A549 (cell line): ENCODE measurements around the gene MGLL. TPM values are rescaled to one million over a fixed set of nuclear protein-coding genes. Genes with fewer than 3 reads are reported as not detected.

Source experiments
- ATAC-seq, 2 experiments: fragments of 200-7000 bp in 1 of 2; fragments of >200 bp in 1 of 2; cut with Nextera tagmentation in 1 of 2; cut with Tn5 transposase in 1 of 2; 3 replicates each; pipeline versions ENCODE4 v1.8.0 to v1.9.1; 2018 to 2020; ENCODE audit warnings: mild to moderate bottlenecking in 1 of 2, moderate library complexity in 1 of 2
- CTCF ChIA-PET: fragments of 300-600 bp; sonication (Branson Sonifier 250); formaldehyde crosslinking; extraction: SDS; loops from one replicate; lab custom pipeline; 2021; ENCODE audit warnings: antibody characterized with exemption, inconsistent platforms; lab: Yijun Ruan, JAX
- POLR2A ChIA-PET: fragments of 350-600 bp; formaldehyde crosslinking; extraction: SDS; loops from one replicate; lab custom pipeline; 2021; ENCODE audit warnings: antibody characterized with exemption, inconsistent platforms; lab: Yijun Ruan, JAX
- DNase-seq, 2 experiments: peaks; one replicate each; pipeline versions ENCODE4 v3.0.0 to v3.0.0-alpha.2; 2011 to 2016; ENCODE audit warnings: low read depth in 1 of 2, low spot score in 1 of 2
- FAIRE-seq: peaks from 2 replicates; lab custom pipeline; 2011; peaks lifted over from hg19 to GRCh38; lab: Jason Lieb, UNC
- H3K27ac ChIP-seq, 2 experiments: fragments of >200 bp; sonication (Bioruptor Twin); formaldehyde crosslinking; 3 replicates each; pipeline ENCODE4 v1.5.1; 2016 to 2017
- H3K4me1 ChIP-seq: fragments of >200 bp; sonication (Bioruptor Twin); formaldehyde crosslinking; 3 replicates; pipeline ENCODE4 v1.6.1; 2016
- H3K4me2 ChIP-seq: fragments of >200 bp; sonication (Bioruptor Twin); formaldehyde crosslinking; 3 replicates; pipeline ENCODE4 v1.6.1; 2016
- H3K4me3 ChIP-seq: fragments of >200 bp; sonication (Bioruptor Twin); formaldehyde crosslinking; 3 replicates; pipeline ENCODE4 v1.5.1; 2016
- H3K9me3 ChIP-seq: fragments of >200 bp; sonication (Bioruptor Twin); formaldehyde crosslinking; 3 replicates; pipeline ENCODE4 v1.6.1; 2016
- CHD2 ChIP-seq: fragments of 150-350 bp; IDR thresholded peaks from 2 replicates; pipeline ENCODE4 v1.6.1; 2014; ENCODE audit warnings: low read length; ENCODE audit not compliant: partially characterized antibody
- ESRRA ChIP-seq: fragments of 150-350 bp; IDR thresholded peaks from 2 replicates; pipeline ENCODE4 v1.6.1; 2014; ENCODE audit warnings: mild to moderate bottlenecking, low read length, borderline replicate concordance
- HES2 ChIP-seq: fragments of >200 bp; sonication (Bioruptor Twin); formaldehyde crosslinking; IDR thresholded peaks from 2 replicates; pipeline ENCODE4 v1.6.1; 2016
- HOXA7 ChIP-seq: fragments of 250-450 bp; sonication (Bioruptor Pico); IDR thresholded peaks from 2 replicates; pipeline ENCODE4 v1.5.0; 2020; ENCODE audit warnings: mild to moderate bottlenecking, moderate library complexity
- HOXB5 ChIP-seq: fragments of 250-450 bp; sonication (Bioruptor Pico); IDR thresholded peaks from 2 replicates; pipeline ENCODE4 v1.5.0; 2020; ENCODE audit warnings: mild to moderate bottlenecking, moderate library complexity
- KDM5A ChIP-seq: fragments of 200-600 bp; sonication (generic); IDR thresholded peaks from 2 replicates; pipeline ENCODE4 v1.6.1; 2016; ENCODE audit warnings: antibody characterized with exemption, mild to moderate bottlenecking
- MAX ChIP-seq: IDR thresholded peaks from 2 replicates; pipeline ENCODE4 v1.6.1; 2012
- MAZ ChIP-seq: fragments of 150-350 bp; IDR thresholded peaks from 2 replicates; pipeline ENCODE4 v1.6.1; 2014; ENCODE audit warnings: antibody characterized with exemption, low read depth, low read length, borderline replicate concordance
- NFE2L2 ChIP-seq: fragments of 150-350 bp; conservative IDR thresholded peaks from 2 replicates; pipeline ENCODE4 v1.6.1; 2014; ENCODE audit warnings: low read length
- POLR2AphosphoS2 ChIP-seq: conservative IDR thresholded peaks from 2 replicates; pipeline ENCODE4 v1.6.1; 2012; ENCODE audit warnings: low read length, improper control_type of control experiment, inconsistent platforms
- REST ChIP-seq: fragments of 200-600 bp; sonication (generic); IDR thresholded peaks from 2 replicates; pipeline ENCODE4 v1.6.1; 2016; ENCODE audit warnings: antibody characterized with exemption, mild to moderate bottlenecking, moderate library complexity
- SMC3 ChIP-seq: fragments of >200 bp; sonication (Bioruptor Twin); formaldehyde crosslinking; IDR thresholded peaks from 3 replicates; pipeline ENCODE4 v1.6.1; 2018; ENCODE audit warnings: inconsistent platforms
- TP53 ChIP-seq: fragments of 250-450 bp; sonication (Bioruptor Pico); IDR thresholded peaks from 2 replicates; pipeline ENCODE4 v1.5.0; 2021; ENCODE audit warnings: mild to moderate bottlenecking, moderate library complexity
- WGBS: methylation state at CpG from one replicate; pipeline ENCODE4 v1.1.6; 2017; ENCODE audit errors: missing lambda C conversion rate; 5-methylcytosine and 5-hydroxymethylcytosine counted together
- polyA plus RNA-seq, 4 experiments: library from polyadenylated mRNA; depleted of rRNA in 3 of 4; stranded (reverse); fragments of >200 nt; fragmentation: RNase III in 1 of 4; extraction: RNeasy Plus Mini Kit Qiagen cat#74134 plus additional on column Dnase treatment in 1 of 4; gene quantifications; 2 replicates in 3 of 4; 3 replicates in 1 of 4; pipeline ENCODE4 v1.2.3, GENCODE V29; 2011 to 2017
- TF ChIP-seq, protein P1 (sequence below): fragments of >200 bp; sonication (Bioruptor Twin); formaldehyde crosslinking; IDR thresholded peaks from 3 replicates; pipeline ENCODE4 v1.6.1; 2016
- TF ChIP-seq, protein P2 (sequence below): fragments of 250-450 bp; sonication (Bioruptor Pico); IDR thresholded peaks from 2 replicates; pipeline ENCODE4 v1.5.0; 2020; ENCODE audit warnings: low read depth, mild to moderate bottlenecking, moderate library complexity

The MGLL gene
- polyA plus RNA-seq, 2 of the 4 experiments (the other 2 are of a cell fraction) = 38.5 to 41.5 TPM

DNA sequence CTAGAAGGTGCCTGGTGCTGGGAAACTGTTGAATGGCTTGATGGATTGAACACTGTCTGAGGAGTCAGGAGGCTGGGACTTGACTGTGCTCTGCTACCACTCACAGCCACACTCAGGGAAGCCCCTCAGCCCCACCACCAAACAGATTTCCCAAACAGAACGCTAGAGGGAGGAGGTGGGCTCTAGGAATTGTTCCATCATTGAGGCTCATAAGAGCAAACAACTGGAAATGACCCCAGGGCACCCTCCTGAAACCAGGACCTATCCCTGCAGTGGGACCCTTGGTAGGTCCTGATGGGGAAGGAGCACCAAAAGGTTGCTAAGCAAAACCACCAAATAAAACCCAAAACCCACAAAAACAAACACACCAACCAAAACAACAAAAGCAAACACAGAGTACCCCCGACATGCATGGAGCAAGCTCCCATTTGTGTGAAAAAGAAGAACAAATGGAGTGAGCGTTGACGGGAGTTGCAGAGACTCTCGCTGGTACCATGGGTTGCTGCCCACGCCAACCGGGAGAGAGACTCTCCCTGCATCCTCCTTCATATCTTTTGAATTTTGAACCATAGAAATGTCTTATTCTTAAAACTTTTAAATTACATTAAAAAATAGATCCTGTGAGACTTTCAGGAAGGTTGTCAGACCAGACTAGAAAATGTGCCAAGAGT, 103.9 kb downstream of the MGLL start:
- H3K9me3 ChIP-seq = no peaks in the 10 kb centered on the region
- TF ChIP-seq MAX (no peak), MAZ (no peak), HES2 (no peak), POLR2AphosphoS2 (no peak), CHD2 (no peak)
- TF ChIP-seq, protein P1, sequence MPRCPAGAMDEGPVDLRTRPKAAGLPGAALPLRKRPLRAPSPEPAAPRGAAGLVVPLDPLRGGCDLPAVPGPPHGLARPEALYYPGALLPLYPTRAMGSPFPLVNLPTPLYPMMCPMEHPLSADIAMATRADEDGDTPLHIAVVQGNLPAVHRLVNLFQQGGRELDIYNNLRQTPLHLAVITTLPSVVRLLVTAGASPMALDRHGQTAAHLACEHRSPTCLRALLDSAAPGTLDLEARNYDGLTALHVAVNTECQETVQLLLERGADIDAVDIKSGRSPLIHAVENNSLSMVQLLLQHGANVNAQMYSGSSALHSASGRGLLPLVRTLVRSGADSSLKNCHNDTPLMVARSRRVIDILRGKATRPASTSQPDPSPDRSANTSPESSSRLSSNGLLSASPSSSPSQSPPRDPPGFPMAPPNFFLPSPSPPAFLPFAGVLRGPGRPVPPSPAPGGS = no peak
- TF ChIP-seq, protein P2, sequence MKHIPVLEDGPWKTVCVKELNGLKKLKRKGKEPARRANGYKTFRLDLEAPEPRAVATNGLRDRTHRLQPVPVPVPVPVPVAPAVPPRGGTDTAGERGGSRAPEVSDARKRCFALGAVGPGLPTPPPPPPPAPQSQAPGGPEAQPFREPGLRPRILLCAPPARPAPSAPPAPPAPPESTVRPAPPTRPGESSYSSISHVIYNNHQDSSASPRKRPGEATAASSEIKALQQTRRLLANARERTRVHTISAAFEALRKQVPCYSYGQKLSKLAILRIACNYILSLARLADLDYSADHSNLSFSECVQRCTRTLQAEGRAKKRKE (CRISPR knock-in tag) = no peak
- FAIRE-seq (no peak), DNase-seq (no peak), ATAC-seq (no peak)
- WGBS = 87% methylated on average over 7 of the region's 7 CpGs
- H3K27ac ChIP-seq = no peak overlapping the region
- no peak overlapping the region for H3K4me3 ChIP-seq
- no peak overlapping the region for H3K4me2 ChIP-seq
- POLR2A ChIA-PET = no interaction called here
- CTCF ChIA-PET = interaction anchor here (0.9 kb wide), 1 partner anchor 866 kb away, joined by 3 read pairs; no protein-coding TSS in a partner anchor
- H3K4me1 ChIP-seq = no peaks in the 10 kb centered on the region

GRCh38 chr3:127717357-127718244, 104.7 kb downstream of the MGLL start:
- FAIRE-seq (no peak), ATAC-seq (no peak), DNase-seq (no peak)
- CTCF ChIA-PET = interaction anchor here (0.9 to 1.0 kb wide), 2 partner anchors 20 to 867 kb away, joined by 3 read pairs; no protein-coding TSS in a partner anchor
- Histone ChIP-seq H3K4me1 (no peaks in the 10 kb centered on the region), H3K27ac (no peak overlapping the region), H3K9me3 (no peaks in the 10 kb centered on the region), H3K4me3 (no peak overlapping the region), H3K4me2 (no peak overlapping the region)
- POLR2A ChIA-PET = no interaction called here
- TF ChIP-seq HOXA7 = no peak
- TF ChIP-seq ESRRA = no peak
- TF ChIP-seq HOXB5 (CRISPR knock-in tag) = no peak
- TF ChIP-seq KDM5A = no peak
- no peak for TF ChIP-seq POLR2AphosphoS2
- TF ChIP-seq REST = no peak
- TF ChIP-seq TP53 (CRISPR knock-in tag) = no peak
- TF ChIP-seq NFE2L2 = no peak
- no peak for TF ChIP-seq SMC3
- 88% methylated on average over 12 of the region's 14 CpGs for WGBS
